Dermis microvascular lymphatic vessel endothelial cell (primary cell): ENCODE measurements around the gene GRIN3B. TPM values are rescaled to one million over a fixed set of nuclear protein-coding genes. Genes with fewer than 3 reads are reported as not detected.

Experiments
- DNase-seq, 2 donors: peaks; one replicate each; pipeline versions ENCODE4 v3.0.0 to v3.0.0-alpha.2; 2010; ENCODE audit warnings: low read depth in 2 of 2
- total RNA-seq: library from RNA; depleted of rRNA; stranded (reverse); fragments of >200 nt; gene quantifications from 2 replicates; pipeline ENCODE4 v1.2.1, GENCODE V29; 2014

GRIN3B gene
- total RNA-seq, 1 donor from 2014 or later: 0.26 TPM

DNA sequence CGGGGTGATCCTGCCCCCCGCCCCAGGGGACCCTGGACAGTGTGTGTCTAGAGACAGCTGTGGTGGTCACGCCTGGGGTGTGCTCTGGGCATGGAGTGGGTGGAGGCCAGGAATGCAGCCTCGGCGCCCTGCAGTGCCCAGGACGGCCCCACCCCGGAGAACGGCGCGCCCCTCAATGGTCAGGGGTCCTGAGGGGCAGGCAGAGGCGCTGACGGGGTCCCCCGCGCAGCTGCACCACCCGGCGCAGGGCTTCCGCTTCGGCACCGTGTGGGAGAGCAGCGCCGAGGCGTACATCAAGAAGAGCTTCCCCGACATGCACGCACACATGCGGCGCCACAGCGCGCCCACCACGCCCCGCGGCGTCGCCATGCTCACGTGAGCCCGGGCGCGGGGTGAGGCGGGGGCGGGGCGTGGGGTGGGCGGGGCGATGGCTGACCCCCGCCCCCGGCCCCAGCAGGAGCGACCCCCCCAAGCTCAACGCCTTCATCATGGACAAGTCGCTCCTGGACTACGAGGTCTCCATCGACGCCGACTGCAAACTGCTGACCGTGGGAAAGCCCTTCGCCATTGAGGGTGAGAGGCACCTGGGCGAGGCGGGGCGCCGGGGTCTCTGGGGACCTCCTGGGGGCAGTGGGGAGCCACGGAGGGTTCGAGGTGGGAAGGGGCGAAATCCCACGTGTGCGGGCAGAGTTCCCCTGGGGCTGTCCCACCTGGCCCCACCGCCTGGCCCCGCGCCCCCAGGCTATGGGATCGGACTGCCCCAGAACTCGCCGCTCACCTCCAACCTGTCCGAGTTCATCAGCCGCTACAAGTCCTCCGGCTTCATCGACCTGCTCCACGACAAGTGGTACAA, 7.4 kb downstream of the GRIN3B start:
- no peak for DNase-seq

DNA sequence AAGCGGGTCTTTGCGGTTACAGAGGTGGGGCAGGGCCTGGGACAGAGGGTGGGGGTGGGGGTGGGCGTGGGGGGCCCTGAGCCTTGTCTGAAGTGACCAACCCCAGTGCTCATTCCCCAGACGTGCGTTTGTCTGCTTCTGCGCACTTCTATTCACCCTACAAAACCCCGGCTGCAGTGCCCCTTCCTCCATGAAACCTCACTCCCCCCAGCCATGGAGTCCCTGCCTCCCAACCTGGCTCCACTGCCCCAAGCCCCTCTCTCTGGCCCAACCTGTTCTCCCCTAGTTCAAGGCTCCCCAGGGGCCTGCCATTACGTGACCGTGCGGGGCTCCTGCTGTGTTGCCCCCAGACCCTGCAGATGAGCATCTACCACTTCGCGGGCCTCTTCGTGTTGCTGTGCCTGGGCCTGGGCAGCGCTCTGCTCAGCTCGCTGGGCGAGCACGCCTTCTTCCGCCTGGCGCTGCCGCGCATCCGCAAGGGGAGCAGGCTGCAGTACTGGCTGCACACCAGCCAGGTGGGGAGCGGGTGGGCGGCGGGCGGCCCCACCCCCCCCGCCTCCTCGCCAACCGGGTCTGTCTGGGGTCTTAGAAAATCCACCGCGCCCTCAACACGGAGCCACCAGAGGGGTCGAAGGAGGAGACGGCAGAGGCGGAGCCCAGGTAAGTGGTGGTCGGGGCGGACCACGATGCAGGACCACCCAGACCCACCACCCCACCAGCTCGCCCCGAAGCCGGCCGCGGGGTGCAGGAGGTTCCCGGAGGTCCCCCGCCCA, 8.2 kb downstream of the GRIN3B start:
- DNase-seq: no peak

DNA sequence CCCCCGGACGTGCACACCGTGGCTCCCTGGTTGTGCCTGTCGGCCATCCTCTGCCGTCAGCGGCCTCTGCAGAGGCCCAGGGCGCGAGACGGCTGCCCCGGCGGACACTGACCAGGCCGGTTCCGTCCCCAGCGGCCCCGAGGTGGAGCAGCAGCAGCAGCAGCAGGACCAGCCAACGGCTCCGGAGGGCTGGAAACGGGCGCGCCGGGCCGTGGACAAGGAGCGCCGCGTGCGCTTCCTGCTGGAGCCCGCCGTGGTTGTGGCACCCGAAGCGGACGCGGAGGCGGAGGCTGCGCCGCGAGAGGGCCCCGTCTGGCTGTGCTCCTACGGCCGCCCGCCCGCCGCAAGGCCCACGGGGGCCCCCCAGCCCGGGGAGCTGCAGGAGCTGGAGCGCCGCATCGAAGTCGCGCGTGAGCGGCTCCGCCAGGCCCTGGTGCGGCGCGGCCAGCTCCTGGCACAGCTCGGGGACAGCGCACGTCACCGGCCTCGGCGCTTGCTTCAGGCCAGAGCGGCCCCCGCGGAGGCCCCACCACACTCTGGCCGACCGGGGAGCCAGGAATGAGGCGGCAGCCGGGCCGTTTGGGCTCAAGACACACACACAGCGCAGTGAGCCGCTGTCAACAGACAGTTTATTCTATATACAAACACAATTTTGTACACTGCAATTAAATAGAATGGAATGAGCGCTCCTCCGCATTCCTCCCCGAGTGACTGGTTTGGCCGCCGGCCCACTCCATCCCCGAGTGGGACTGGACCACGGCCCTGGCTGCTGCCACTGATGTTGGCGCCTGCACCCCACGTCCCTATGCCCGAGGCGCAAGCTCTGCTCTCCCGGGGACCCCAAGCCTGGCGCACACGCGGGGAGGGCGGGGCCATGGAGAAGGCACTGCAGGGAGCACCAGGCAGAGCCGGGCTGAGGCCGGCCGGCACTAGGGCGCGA, 9.1 kb downstream of the GRIN3B start:
- DNase-seq: no peak

DNA sequence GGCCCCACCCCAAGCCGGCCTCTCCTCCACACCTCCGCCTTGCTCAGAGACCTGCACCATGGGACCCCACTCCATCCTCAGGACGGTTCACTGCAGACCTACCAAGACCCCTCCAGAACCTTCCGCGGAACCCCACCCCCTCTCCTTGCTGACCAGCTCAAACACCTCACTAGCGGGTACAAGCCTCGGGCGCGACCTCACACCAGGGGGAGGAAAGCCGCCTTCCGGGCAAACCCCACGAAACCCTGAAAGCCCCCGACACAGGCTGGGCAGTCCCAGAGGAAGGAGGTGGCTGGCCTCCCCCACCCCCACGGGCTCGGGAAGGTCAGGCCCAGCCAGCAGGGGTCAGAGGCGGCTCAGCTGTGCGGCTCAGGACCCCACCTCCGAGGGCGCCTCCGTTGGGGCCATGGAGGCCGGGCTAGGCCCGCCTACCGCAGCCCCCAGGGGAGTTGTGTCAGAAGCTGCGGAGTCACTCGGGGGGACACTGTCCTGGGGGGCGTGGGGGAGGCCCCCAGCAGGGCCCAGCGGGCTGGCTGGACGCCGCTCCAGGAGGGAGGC, 9.8 kb downstream of the GRIN3B start:
- DNase-seq: no peak

DNA sequence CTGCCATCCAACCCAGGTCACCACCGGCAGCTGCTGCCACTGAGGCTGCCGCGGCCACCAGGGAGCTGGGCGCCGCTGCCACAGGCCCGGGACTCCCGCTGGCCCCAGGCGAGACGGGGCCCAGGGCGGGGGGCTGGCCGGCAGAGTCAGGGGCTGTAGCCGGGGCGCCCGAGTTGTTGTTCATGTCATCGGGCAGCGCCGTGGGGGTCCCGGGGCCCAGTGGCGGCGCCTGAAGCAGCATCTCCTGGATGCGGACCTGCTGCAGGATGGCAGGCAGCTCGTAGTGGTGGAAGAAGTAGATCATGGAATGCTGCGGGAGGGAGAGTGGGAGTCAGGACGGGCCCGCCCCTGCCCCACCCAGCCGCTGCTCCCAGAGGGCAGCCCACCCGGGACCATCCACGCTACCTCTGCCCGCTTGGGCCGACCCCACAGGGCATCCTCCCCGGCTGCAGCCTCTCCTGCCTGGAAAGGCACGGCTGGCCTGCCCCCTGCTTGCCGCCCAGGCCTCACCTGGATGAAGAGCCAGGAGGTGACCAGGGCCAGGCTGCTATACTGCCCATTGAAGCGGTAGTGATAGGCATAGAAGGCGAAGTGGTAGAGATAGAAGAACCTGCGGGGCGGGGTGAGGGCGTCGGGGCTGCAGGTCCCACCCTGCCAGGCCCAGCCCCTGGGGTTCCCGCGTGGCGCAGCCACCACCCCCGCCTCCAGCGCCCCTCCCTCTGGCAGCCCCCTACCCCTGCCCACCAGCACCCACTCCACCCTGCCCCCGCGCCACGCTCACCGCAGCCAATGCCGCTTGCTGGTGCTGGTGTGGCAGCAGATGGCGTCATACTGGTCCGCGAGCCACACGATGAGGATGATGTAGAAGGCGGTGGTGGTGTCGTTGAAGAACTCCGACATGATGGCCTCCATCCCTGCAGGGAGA, 10.6 kb downstream of the GRIN3B start:
- DNase-seq: no peak

DNA sequence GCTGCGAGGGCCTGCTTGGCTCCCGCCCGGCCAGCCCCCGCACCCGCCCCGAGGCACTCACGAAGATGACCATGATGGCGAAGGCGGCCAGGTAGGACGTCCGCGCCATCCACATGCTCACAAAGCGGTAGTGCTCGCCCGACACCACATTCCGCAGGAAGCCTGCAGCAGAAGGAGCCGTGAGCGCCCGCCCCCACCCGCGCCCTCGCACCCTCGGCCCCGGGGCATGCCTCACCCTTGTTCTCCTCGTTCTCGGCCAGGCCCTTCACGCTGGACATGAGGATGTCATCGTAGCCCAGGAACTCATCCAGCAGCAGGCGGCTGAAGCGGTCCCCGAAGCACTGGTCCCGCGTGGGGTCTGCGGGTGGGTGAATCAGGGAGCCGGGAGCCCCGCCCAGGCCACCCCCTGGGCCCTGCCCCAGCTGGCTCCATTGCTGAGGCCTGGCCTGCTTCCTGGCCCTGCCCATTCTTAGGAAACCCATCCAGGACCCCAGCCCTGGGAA, 11.7 kb downstream of the GRIN3B start:
- no peak for DNase-seq

DNA sequence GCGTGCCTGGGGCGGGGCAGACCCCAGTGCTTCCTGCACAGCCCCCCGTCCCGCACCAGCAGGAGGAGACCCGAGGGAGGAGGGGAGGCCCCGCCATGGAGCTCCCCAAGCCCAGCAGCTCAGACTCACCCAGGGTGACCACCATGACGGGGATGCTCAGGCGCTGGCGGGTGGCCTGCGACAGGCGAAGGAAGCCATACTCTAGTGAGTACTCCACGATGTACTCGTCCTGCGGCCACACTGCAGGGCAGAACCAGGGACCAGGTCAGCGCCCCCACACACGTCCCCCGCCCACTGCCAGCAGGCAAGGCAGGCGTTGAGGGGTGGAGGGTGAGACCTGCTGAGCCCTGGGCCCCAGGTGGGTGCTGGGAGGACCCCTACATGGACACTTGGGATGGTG, 12.1 kb downstream of the GRIN3B start:
- no peak for DNase-seq

DNA sequence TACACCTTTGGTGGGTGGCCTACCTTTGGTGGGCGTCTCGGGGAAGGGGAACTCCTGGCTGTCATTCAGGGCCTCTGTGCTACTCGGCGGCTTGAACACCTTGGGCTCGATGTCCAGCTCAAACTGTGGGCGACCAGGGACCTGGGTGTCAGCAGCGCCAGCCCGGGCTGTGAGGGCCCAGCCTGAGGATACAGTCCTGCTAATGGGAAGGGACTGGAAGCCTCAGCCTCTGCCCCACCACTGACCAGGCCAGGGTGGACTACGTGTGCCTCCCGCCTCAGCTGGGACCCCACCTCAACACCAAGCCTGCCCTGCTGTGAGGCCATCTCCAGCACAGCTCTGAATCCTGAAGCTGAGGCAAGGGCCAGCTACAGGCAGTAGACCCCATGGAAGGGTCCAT, 13.0 kb downstream of the GRIN3B start:
- no peak for DNase-seq

DNA sequence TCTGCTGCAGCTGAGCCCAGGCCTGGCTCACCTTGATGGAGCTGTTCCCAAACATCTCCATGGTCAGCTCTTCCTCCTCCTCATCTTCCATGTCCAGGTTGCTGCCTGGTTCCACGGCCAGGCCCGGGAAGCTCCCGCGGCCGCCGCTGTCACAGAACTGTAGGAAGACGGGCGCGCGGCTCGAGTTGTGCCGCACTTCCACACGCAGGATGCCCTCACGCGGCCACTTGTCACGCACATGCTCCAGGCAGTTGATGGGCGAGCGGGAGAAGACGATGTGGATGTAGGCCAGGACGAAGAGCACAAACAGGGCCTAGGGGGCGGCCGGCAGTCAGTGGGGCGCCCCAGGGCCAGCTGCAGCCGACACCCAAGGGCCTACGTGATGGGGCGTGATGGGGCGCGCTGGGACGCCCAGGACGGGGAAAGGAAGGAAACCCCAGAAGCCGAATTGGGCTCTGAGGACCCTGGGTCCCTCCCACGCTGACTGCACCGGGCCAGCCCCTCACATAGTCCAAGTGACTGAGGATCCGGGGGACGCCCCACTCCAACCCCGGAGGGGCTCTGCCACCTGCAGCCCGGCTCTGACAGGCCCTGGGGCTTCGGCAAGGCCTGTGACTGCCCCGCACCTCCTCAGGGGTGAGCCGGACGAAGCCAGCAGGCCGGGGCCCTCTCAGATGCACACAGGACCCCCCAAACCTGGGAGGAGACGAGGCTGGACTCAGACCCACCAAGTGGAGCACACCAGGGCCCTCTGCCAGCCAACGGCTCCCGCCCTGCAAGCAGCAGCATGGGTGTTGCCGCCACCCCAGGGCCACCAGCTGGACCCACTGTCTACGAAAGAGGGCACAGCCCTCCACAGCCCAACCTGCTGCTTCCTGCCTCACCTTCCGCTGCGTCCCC, 14.2 kb downstream of the GRIN3B start:
- DNase-seq: no peak

DNA sequence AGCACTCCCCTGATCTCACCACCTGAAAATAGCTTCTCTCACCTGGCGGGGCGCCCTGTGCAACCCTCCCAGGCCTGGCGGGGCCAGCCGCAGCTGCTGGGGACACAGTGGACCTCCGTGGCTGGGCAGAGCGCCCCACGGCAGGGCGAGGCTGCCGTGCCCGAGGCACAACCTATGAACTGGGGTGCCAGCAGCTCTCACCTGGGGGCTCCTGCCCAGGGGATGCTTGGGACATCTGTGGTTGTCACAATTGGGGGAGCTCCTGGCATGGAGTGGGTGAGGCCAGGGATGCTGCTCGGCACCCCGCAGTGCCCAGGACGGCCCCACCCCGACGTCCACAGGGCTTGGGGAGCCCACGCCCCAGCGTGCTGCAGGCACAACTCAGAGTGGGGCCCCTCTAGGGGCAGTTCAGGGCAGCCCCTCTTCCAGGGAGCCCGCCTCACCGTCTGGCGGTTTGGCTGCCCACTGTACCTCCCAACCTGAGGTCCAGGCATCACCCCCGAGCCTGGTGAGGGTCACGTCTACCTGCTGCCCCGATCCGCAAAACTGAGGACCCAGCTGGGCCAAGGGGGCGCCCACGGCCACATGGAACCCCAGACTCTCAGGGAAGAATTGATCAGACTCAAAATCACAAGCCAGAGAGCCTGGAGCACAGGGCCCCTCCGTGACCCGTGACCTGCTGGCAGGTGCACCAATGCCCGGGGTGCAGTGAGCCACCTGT, 15.0 kb downstream of the GRIN3B start:
- DNase-seq: no peak

DNA sequence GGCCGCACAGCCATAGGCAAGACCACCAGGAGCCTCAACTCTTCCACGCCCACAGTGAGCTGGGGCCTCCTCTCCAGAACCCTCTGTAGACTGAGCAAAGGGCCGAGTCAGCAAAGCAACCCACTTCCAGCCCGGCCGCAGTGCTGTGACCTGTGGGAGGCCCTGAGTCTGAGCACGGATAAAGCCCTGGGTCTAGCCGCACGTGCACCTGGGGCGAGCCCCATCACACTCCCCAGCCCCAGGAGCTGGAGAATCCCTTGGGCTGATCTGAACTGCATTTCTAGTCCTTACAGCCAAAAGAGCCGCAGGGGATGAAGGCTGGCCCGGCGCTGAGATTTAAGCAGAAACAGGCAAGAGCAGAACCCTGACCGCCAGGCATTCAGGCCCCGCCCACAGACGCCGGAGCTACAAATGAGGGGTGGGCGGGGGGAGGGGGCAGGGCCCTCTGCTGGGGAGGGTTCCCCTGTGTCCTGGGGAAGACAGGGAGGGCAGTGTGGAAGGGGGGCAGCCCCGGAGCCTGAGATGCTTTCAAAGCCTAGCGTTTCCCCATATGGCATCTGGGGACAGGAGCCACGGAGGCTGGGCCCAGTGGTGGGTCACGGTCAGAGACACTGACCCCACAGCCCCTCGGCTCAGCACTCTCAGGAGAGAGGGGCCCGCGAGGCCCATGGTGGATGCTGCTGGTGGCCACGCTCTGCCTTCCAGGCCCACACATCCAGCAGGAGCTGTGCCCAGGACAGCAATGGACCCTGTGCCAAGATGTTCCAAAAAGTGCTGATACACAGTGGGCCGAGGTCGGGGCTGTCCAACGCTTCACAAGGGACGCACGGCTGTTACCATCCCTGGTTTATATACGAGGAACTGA, 15.8 kb downstream of the GRIN3B start:
- DNase-seq: no peak

DNA sequence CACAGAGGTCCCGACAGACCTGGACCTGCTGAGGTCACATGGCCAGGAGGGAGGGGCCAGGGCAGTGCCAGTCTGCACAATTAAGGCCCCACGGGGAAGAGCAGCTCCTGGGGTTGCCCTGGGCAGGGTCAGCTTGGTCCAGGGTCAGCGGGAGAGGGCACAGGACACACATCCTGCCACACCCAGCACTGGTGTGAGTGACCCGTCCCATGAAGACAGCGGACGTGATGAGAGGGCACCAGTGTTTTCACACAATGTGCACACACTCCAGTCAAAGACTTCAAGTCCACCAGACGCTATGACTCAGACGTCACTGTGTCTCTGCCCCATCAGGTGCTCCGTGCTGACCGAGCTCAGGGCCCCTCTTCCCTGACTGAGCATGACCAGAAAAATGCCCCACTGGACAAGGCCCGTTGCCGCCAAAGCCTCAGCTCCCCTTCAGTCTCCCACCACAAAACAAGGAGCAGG, 16.5 kb downstream of the GRIN3B start:
- DNase-seq: peak in 1 of 2 donors; percentile 83

DNA sequence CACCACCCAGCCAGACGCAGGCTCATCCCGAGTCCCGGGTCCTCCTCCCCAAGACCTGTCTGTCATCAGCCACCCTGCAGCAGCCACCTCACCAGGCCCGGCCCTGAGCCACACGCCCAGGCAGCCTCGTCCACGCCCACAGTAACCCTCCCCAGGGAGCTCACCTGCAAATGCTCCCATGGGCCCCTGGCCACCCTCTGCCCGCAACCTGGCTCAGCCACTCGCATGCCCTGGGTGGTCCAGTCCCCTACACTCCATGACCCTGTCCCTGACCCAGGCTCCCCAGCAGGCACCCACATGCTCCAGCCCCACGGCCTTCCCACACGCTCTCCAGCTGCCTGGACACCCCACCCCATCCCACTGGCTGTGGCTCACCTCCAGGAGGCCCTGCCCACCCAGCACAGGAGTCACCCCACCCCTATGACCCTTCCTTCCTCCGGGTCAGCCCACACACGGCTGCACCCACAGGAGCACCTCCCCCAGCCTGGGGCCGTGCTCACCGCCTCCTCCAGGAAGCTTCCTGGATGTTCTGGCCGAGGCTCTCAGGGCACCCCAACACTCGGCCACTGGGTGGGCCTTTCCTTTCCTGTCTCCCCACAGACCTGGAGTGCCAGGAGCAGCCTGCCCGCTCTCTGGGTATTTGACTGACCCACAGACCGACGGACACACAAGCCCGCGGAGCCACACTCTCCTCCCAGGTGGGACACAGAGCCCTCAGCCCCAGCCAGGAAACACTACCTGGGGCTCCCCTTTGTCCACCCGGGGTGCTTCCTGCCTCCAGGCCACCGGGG, 17.1 kb downstream of the GRIN3B start:
- DNase-seq: no peak

DNA sequence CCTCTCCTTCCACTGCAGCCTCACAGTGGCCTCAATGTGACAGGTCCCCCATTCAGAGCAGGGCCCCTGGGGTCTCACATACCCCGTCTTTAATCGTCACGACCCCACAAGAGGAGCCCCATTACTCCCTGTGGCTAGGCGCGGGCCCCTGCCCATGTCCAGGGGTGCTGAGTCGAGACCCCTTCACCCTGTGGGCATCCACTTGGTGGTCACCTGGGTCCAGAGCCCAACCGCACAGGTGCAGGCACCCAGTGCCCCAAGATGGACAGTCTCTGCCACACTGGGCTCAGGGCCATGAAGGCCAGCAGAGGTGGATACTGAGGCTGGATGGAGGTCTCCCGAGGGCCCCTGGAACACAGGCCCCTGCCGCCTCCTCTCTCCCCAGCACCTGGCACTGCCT, 17.7 kb downstream of the GRIN3B start:
- no peak for DNase-seq

DNA sequence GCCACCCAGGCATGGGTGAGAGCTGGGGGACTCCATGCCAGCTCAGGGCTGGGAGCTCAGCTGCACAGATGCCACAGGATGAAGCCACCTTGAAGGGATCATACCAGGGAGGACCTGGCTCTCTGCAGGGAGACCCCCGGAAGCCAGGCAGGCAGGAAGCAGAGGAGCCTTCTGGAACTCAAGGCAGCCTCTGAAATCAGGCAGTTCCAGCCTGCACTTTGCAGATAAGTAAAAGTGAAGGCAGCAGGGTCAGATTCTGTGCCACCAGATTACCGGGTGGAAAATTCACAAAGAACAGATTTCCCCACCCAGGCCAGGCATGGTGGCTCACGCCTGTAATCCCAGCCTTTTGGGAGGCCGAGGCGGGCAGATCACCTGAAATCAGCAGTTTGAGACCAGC, 18.2 kb downstream of the GRIN3B start:
- no peak for DNase-seq

DNA sequence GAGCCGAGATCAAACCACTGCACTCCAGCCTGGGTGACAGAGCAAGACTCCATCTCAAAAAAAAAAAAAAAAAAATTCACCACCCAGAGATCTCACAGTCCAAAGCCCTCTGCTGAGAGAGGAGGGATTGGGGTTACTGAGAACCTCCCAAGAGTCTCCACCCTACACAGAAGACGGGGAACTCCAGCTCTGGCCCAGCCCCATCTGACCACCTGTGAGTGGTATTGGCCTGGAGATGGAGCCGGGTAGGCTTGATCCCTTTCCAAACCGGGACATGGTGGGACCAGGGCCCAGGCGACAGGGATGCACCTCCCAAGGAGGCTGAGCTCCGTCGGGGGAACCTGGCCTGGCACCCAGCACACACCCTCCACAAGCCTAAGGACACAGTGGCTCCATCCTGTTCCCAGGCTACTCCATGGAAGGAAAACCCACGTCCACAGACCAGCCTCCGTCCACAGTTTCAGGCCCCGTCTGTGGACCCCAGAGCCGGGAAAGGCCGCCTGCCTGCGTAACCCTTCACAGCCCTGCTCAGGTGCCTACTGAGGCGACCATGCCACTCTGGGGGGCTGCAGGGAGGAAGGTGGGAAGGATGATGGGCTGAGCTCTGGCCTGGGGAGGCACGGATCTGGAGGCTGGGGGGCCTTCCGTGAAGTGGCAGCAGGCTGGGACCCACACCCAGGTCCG, 18.9 kb downstream of the GRIN3B start:
- DNase-seq: no peak
